GM21619 (cell line): ENCODE measurements around the gene MCM5.
"Not testable (repeated sequence)": the region's sequence is repeated elsewhere in the genome, so short reads cannot be mapped to it uniquely, and the experiment has no call there.

Experiments
- ATAC-seq: cut with Tn5 transposase; IDR thresholded peaks from one replicate; pipeline ENCODE4 v1.9.1; 2021; ENCODE audit not compliant: unreplicated experiment

MCM5 gene

DNA sequence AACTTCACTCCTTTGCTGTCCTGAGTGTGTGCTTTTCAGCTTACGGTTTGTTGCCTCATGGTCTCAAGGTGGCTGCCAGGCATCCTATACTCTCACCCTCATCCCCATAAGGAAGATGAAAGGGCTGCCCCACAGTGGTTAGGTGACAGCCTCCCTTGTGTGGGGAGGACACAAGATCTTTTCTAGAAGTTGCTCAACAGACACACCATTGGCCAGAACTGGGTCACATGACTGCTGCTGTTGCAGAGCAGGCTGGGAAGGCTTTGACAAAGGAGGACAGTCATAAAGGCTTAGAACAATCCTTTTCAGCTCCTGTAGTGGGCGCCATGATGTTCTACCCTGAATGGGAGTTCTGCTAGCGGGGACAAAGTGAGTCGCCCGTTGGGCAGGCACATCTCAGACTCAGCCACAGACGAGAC lies 71.0 kb downstream of the MCM5 start:
- ATAC-seq = no peak

- not testable (repeated sequence) for ATAC-seq
Observed at GRCh38 chr22:35471566-35471965, 71.6 kb downstream of the MCM5 start.

- no peak for ATAC-seq
Observed at GRCh38 chr22:35472488-35472887, 72.5 kb downstream of the MCM5 start.

DNA sequence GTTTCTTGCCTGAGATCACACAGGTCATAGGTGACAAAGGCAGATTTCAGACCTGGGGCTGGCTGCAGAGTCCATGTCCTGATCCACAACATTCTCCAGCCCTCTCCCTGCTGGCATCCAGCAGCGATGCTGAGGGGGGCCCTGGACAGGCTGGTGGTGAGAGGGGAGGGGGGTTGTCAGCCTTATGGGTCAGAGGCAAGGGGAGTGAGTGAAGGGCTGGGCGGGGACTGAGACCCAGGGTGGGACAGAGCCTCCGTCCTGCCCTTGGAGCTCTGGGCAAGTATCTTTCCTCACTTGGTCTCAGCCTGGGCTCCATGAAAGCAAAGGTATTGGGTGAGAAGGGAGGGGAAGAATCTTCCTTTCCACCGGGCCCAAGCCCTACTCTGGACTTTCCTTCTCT lies 74.0 kb downstream of the MCM5 start:
- ATAC-seq = no peak
